HUES64 (cell line): ENCODE results near the gene TIMM44.
"Not testable (repeated sequence)": the region's sequence is repeated elsewhere in the genome, so short reads cannot be mapped to it uniquely, and the experiment has no call there.

ENCODE experiments used
- H3K27ac ChIP-seq: 2 replicates; pipeline ENCODE4 v1.7.0; 2013; ENCODE audit warnings: low read depth, low read length, inconsistent platforms
- H3K27me3 ChIP-seq: 2 replicates; pipeline ENCODE4 v1.6.1; 2013; ENCODE audit warnings: mild to moderate bottlenecking, low read length; ENCODE audit not compliant: insufficient read depth
- H3K36me3 ChIP-seq: 2 replicates; pipeline ENCODE4 v1.6.1; 2013; ENCODE audit warnings: mild to moderate bottlenecking, low read length; ENCODE audit not compliant: insufficient read depth
- H3K4me1 ChIP-seq: 2 replicates; pipeline ENCODE4 v1.6.1; 2013; ENCODE audit warnings: mild to moderate bottlenecking, low read length, moderate library complexity; ENCODE audit not compliant: insufficient read depth
- H3K4me3 ChIP-seq: 2 replicates; pipeline ENCODE4 v1.5.1; 2013; ENCODE audit warnings: mild to moderate bottlenecking, low read length, moderate library complexity
- H3K9ac ChIP-seq: 2 replicates; pipeline ENCODE4 v1.6.1; 2013; ENCODE audit warnings: mild to moderate bottlenecking, low read depth, low read length
- H3K9me3 ChIP-seq: 2 replicates; pipeline ENCODE4 v1.6.1; 2013; ENCODE audit warnings: low read depth, low read length; ENCODE audit not compliant: insufficient read depth
- WGBS: fragments of 150-250, 120-280 bp; methylation state at CpG from one replicate; pipeline ENCODE4 v1.1.7; 2013; ENCODE audit warnings: missing lambda C conversion rate; 5-methylcytosine and 5-hydroxymethylcytosine counted together

Gene TIMM44

DNA sequence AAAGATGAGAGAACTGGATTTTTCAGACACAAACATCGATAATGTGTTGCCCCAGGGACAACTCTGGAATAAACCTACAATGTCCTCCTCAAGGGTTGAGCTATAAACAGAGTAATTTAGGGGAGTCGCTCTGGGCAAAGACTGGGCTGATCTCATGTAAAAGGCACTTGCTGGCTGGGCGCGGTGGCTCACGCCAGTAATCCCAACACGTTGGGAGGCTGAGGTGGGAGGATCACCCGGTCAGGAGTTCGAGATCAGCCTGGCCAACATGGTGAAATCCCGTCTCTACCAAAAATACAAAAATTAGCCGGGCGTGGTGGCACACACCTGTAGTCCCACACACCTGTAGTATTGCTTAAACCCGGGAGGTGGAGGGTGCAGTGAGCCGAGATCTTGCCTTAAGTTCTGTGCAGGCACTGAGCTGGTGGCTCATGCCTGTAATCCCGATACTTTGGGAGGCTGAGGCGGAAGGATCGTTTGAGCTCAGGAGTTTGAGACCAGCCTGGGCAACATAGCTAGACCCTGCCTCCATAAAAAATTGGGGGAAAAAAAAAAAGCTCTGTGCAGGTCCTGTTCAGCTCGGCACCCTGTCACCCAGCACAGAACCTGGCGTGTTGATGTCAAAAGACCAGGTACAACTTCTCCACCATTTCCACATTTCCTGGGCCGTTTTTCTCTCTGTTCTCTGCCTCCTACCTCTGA lies 1.4 kb downstream of the TIMM44 start:
- Histone ChIP-seq H3K27ac (no peak overlapping the region), H3K4me3 (peak overlapping the region; percentile 97), H3K36me3 (peaks cover 44% of the 10 kb centered on the region), H3K4me1 (no peaks in the 10 kb centered on the region), H3K9ac (no peak overlapping the region), H3K9me3 (no peaks in the 10 kb centered on the region), H3K27me3 (no peaks in the 10 kb centered on the region)
- WGBS, result 94% methylated on average over 19 of the region's 19 CpGs

DNA sequence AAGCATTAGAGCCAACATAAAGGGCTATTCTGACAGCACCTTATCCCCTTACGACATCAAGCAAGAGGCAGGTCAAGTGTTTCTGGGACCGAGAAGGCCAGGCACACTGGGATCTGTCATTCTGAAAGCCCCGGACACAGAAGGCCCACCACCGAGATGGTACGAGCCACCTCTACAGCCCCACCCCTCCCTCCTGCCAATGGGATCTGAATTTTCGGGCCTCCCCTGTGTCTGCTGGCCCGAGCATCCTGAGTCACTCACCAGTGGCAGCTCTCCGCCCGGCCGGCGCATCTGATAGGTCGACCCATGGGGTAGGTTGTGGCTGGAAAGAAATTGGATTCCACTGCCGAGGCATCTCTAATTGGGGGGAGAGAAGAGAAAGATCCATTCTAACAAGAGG lies 2.6 kb downstream of the TIMM44 start:
- Histone ChIP-seq H3K27me3 (no peaks in the 10 kb centered on the region), H3K9ac (no peak overlapping the region), H3K4me1 (no peaks in the 10 kb centered on the region), H3K27ac (no peak overlapping the region), H3K4me3 (no peak overlapping the region), H3K36me3 (peaks cover 56% of the 10 kb centered on the region), H3K9me3 (no peaks in the 10 kb centered on the region)
- WGBS, result 95% methylated on average over 13 of the region's 13 CpGs

DNA sequence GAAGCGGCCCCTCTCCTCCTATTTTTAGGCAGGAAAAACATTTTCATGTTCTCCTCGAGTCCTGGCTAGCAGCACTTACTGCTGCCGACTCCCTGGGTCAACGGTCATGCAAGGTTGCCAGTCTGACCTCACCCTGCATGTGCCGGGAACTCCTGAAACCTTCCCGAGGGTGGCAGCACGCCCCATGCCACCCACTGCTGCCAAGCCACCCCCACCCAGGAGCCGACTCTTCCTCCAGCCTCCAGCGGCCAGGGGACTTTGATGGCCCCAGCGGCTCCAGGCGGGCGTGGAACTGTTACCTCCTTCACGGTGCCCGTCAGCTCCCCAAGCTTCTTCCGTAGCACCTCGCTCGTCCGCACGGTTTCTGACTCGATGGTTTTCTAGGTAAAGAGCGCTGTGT lies 8.7 kb downstream of the TIMM44 start:
- H3K36me3 ChIP-seq, result peaks cover 95% of the 10 kb centered on the region
- no peak overlapping the region for H3K27ac ChIP-seq
- 96% methylated on average over 21 of the region's 21 CpGs for WGBS

DNA sequence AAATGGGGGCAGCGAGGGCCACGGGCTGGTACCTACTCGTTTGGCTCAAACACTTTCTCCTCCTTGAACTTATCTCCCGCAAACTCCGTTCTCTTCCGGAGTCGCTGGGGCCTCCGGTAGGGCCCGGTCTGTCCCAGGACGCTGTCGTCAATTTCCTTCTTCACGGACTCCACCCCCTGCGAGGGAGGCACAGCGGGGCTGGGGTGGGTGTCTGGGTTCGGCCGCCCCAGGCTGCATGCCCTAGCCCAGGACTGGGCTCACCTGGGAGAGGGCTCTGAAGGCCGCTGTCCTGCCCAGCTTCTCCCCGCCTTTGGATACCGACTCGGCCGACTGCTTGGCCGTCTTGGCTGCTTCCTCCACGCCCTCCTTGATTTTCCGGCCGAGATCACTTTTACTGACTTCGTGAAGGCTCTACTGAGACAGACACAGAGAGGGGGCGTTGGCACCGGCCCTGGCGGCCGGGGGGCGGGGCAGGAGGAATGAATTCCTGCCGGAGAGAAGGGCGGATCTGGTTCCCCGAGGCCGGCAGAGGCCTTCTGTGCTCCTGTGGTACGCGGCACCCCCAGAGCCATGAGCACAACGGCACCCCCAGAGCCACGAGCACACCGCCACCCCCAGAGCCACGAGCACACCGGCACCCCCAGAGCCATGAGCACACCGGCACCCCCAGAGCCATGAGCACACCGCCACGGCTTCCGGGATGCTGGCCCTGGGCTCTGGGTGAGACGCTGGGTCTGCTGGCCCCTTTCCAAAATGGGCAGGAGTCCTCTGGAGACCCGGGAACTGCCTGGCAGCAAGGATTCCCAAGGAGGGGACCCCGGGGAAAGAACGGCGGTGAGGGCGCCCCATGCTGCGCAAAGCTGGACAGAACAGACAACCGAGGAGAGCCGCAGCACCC lies 9.4 kb downstream of the TIMM44 start:
- Histone ChIP-seq H3K4me1 (no peaks in the 10 kb centered on the region), H3K9me3 (no peaks in the 10 kb centered on the region), H3K27ac (no peak overlapping the region), H3K9ac (no peak overlapping the region), H3K36me3 (peaks cover 91% of the 10 kb centered on the region), H3K4me3 (no peak overlapping the region), H3K27me3 (no peaks in the 10 kb centered on the region)
- 95% methylated on average over 55 of the region's 55 CpGs for WGBS

More for the DNA sequence above, 8.7 kb downstream of the TIMM44 start:
- H3K9me3 ChIP-seq, result no peaks in the 10 kb centered on the region
- H3K27me3 ChIP-seq, result no peaks in the 10 kb centered on the region
- H3K4me3 ChIP-seq, result no peak overlapping the region
- H3K9ac ChIP-seq, result no peak overlapping the region
- no peaks in the 10 kb centered on the region for H3K4me1 ChIP-seq

DNA sequence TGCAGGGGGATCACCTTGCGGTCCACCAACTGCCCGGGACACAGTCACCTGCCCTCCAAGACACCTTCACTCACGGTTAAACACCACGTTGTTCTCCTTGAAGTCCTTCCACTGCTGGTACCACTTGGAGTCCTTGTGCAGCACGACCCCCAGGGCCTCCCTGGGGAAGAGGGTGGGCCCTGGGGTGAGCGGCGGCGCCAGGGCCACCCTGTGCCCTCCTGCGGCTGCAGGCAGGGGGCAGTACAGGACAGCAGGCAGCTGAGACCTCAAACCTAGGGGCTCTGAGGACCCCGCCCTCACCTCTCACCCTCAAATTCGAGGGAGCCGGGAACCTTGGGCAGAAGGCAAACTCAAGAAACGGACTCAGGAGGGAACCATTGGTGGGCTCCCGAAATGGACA lies 10.1 kb downstream of the TIMM44 start:
- Histone ChIP-seq H3K9ac (no peak overlapping the region), H3K4me3 (no peak overlapping the region), H3K27ac (no peak overlapping the region), H3K36me3 (peaks cover 85% of the 10 kb centered on the region), H3K9me3 (no peaks in the 10 kb centered on the region), H3K27me3 (no peaks in the 10 kb centered on the region), H3K4me1 (no peaks in the 10 kb centered on the region)
- 88% methylated on average over 14 of the region's 14 CpGs for WGBS

DNA sequence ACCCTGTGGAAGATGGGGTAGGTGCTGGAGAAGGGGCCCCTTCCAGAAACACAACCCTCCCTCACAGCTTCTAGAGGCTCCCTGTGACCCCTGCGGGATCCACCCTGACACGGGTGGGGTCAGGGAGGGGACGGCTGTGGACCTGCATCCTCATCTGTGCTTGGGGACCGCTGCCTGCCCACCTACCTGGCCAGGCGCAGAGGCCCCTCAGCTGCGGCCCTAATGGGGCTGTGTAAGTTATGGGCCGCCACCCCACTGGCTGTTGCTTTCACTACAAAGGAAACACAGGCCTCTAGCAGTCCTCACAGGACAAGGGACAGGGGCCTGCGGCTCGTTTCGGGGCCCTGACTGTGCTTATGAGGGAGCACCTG lies 10.6 kb downstream of the TIMM44 start:
- 96% methylated on average over 10 of the region's 10 CpGs for WGBS
- H3K4me3 ChIP-seq, result no peak overlapping the region
- H3K9ac ChIP-seq, result no peak overlapping the region
- no peaks in the 10 kb centered on the region for H3K9me3 ChIP-seq
- no peak overlapping the region for H3K27ac ChIP-seq
- H3K27me3 ChIP-seq, result no peaks in the 10 kb centered on the region
- H3K36me3 ChIP-seq, result peaks cover 80% of the 10 kb centered on the region
- H3K4me1 ChIP-seq, result no peaks in the 10 kb centered on the region

DNA sequence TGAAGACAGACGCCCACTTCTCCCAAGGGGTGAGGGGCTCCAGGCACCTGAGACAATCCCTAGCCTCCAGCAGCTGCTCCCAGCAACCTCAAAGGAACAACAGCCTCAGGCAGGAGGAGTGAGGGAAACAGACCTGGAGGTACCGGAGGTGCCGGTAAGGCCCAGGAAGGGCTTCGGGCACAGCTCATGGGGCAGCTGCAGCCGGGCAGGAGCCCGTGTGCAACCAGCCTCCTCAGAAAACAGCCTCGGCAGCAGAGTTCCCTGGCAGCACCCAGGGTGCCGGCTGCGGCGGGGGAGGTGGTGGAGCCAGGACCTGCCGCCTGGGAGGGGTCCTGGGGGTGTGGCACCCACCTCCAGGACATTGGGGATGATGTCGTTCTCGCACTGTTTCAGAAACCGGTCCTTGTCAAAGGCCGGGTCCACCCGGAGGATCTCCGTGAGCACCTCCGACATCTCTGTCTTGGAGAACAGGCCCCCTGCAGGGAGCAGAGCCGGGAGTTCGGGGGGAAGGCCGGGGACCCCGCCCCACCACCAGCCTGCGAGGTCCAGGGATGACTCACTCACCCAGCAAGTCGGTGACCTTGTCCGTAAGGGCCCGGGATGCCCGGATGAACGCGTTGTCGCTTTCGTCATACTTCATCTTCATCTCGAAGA lies 11.1 kb downstream of the TIMM44 start:
- Histone ChIP-seq H3K9me3 (no peaks in the 10 kb centered on the region), H3K9ac (no peak overlapping the region), H3K27me3 (no peaks in the 10 kb centered on the region), H3K4me3 (no peak overlapping the region), H3K36me3 (peaks cover 75% of the 10 kb centered on the region), H3K4me1 (no peaks in the 10 kb centered on the region), H3K27ac (no peak overlapping the region)
- WGBS, result 95% methylated on average over 30 of the region's 32 CpGs

DNA sequence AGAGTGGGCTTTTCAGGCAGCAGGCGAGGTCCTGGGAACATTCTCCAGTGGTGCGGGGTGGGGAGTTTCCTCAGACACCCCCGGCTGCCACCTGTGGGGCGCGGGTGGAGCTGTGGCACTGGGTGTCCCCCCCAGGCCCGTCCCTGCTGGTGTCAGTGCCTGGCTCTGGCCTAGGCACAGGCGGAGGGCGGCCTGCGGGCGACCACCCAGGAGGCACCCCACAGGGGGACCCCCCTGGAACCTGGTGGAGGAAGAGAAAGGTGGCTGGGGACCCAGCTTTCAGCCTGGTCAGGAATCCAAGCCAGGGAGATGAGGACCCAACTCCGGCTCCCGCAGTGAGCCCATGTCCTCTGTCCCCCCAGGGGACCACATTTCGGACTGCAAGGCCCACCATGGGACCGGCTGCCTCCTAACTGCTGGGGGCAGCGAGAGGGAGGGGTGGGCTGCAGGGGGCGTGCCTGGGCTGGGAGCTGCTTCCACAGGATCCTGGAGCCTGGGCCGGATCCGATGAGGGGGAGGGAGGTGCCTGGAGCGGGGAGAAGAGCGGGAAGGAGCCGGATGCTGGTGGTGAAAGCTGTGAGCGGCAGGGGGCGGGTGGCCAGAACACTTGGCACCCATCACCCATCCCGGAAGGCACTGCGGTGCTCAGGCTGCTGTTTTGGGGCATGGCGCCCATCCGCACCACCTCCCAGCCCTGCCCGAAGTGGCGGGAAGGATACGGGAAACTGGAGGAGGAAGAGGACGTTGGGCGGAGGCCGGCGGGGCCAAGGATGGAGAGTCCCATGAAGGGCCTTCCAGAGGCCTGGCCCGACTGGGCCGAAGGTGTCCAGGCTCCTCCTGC lies 12.0 kb downstream of the TIMM44 start:
- H3K9ac ChIP-seq, result no peak overlapping the region
- no peak overlapping the region for H3K4me3 ChIP-seq
- WGBS, result 97% methylated on average over 36 of the region's 36 CpGs
- peaks cover 65% of the 10 kb centered on the region for H3K36me3 ChIP-seq
- no peak overlapping the region for H3K27ac ChIP-seq
- H3K4me1 ChIP-seq, result no peaks in the 10 kb centered on the region
- no peaks in the 10 kb centered on the region for H3K9me3 ChIP-seq
- H3K27me3 ChIP-seq, result no peaks in the 10 kb centered on the region

DNA sequence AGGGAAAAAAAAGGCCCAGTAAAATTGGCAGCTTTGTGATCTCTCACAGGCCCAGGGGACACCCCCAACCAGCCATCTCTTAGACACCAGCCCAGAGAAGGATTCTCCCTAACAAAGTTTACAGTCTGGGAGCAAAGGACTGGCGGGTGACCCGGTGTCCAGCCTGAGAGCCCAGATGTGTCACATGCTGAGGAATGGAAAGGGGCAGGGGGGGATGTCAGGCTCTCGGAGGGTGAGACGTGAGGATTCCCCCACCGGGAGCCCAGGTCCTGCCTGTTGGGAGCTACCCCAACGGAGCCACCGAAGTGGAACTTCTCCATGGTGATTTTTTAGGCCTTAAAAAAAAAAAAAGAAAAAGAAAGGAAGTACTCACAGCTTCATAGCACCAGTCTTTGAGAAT lies 12.7 kb downstream of the TIMM44 start:
- 94% methylated on average over 7 of the region's 7 CpGs for WGBS
- H3K9me3 ChIP-seq, result no peaks in the 10 kb centered on the region
- no peak overlapping the region for H3K27ac ChIP-seq
- no peak overlapping the region for H3K4me3 ChIP-seq
- H3K4me1 ChIP-seq, result no peaks in the 10 kb centered on the region
- H3K9ac ChIP-seq, result no peak overlapping the region
- H3K36me3 ChIP-seq, result peaks cover 58% of the 10 kb centered on the region
- no peaks in the 10 kb centered on the region for H3K27me3 ChIP-seq

DNA sequence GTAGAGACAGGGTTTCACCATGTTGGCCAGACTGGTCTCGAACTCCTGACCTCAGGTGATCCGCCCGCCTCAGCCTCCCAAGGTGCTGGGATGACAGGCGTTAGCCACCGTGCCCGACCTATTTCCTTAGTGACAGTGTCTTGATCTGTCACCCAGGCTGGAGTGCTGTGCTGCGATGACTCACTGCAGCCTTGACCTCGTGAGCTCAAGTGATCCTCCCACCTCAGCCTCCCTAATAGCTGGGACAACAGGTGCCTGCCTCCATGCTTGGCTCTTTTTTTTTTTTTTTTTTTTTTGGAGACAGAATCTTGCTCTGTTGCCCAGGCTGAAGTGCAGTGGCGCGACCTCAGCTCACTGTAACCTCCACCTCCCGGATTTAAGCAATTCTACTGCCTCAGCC lies 13.4 kb downstream of the TIMM44 start:
- H3K36me3 ChIP-seq, result peaks cover 51% of the 10 kb centered on the region

More for the DNA sequence above, 13.4 kb downstream of the TIMM44 start:
- not testable (repeated sequence) for H3K27ac ChIP-seq, H3K9ac ChIP-seq, H3K27me3 ChIP-seq, H3K4me1 ChIP-seq, H3K4me3 ChIP-seq, H3K9me3 ChIP-seq
- WGBS, result 94% methylated on average over 11 of the region's 11 CpGs
